SU-DHL-6 (cell line): ENCODE results near the gene LRRC1.

Experiments used
- H2AFZ ChIP-seq: fragments of 200-600 bp; sonication (generic); 2 replicates; pipeline ENCODE4 v1.6.1; 2014; ENCODE audit warnings: low read depth, mild to moderate bottlenecking, moderate library complexity, mixed read lengths, antibody characterized with exemption, low read length; ENCODE audit not compliant: severe bottlenecking
- H3F3A ChIP-seq: fragments of 200-600 bp; shearing (Covaris generic); 2 replicates; pipeline ENCODE4 v1.6.0; 2016; ENCODE audit warnings: antibody characterized with exemption, mild to moderate bottlenecking; ENCODE audit not compliant: insufficient read depth
- H3K27ac ChIP-seq: fragments of 200-600 bp; sonication (generic); 2 replicates; pipeline ENCODE4 v1.5.1; 2016; ENCODE audit warnings: low read depth, mild to moderate bottlenecking, low read length, moderate library complexity, mixed read lengths
- H3K27me3 ChIP-seq: fragments of 200-600 bp; sonication (generic), shearing (Covaris generic); 2 replicates; pipeline ENCODE4 v1.6.0; 2014; ENCODE audit warnings: mild to moderate bottlenecking, low read length
- H3K36me3 ChIP-seq: fragments of 200-600 bp; sonication (generic); 2 replicates; pipeline ENCODE4 v1.6.1; 2014; ENCODE audit warnings: mild to moderate bottlenecking, low read length, mixed read lengths
- H3K4me2 ChIP-seq: fragments of 300-600, 200-600 bp; shearing (Covaris generic), sonication (generic); 2 replicates; pipeline ENCODE4 v1.6.0; 2014; ENCODE audit warnings: low read length, low read depth, mild to moderate bottlenecking; ENCODE audit not compliant: poor library complexity, severe bottlenecking
- H3K4me3 ChIP-seq: fragments of 200-600 bp; sonication (generic); 2 replicates; pipeline ENCODE4 v1.5.1; 2014; ENCODE audit warnings: antibody characterized with exemption, low read length, mild to moderate bottlenecking, mixed read lengths; ENCODE audit not compliant: insufficient read depth, poor library complexity, severe bottlenecking
- H3K79me2 ChIP-seq: fragments of 200-600 bp; sonication (generic); 2 replicates; pipeline ENCODE4 v1.6.1; 2014; ENCODE audit warnings: mild to moderate bottlenecking, low read length, moderate library complexity; ENCODE audit not compliant: insufficient read depth
- H3K9ac ChIP-seq: fragments of 200-600 bp; sonication (generic); 2 replicates; pipeline ENCODE4 v1.7.0; 2014; ENCODE audit warnings: mild to moderate bottlenecking, low read length
- H3K9me2 ChIP-seq: fragments of 200-600 bp; sonication (generic); replicated peaks from 2 replicates; pipeline ENCODE4 v1.6.1; 2014; ENCODE audit warnings: low read length; ENCODE audit not compliant: insufficient read depth
- H3K9me3 ChIP-seq: fragments of 200-600 bp; sonication (generic); 2 replicates; pipeline ENCODE4 v1.6.1; 2014; ENCODE audit warnings: low read length, mixed read lengths; ENCODE audit not compliant: insufficient read depth
- H4K20me1 ChIP-seq: fragments of 200-600 bp; sonication (generic); 2 replicates; pipeline ENCODE4 v1.6.1; 2014; ENCODE audit warnings: low read depth, mild to moderate bottlenecking, antibody characterized with exemption, low read length, moderate library complexity, mixed read lengths
- EZH2phosphoT487 ChIP-seq: fragments of 200-600 bp; sonication (generic), shearing (Covaris generic); conservative IDR thresholded peaks from 2 replicates; pipeline ENCODE4 v1.6.1; 2018; ENCODE audit warnings: mild to moderate bottlenecking, antibody characterized with exemption, low read length, moderate library complexity, mixed read lengths
- TF ChIP-seq, protein P1 (sequence below): fragments of 200-600 bp; sonication (generic); IDR thresholded peaks from one replicate; pipeline ENCODE4 v1.5.1; 2017; ENCODE audit warnings: antibody characterized with exemption, mild to moderate bottlenecking, low read length, moderate library complexity; ENCODE audit not compliant: insufficient read depth, poor library complexity, severe bottlenecking

Gene LRRC1

DNA sequence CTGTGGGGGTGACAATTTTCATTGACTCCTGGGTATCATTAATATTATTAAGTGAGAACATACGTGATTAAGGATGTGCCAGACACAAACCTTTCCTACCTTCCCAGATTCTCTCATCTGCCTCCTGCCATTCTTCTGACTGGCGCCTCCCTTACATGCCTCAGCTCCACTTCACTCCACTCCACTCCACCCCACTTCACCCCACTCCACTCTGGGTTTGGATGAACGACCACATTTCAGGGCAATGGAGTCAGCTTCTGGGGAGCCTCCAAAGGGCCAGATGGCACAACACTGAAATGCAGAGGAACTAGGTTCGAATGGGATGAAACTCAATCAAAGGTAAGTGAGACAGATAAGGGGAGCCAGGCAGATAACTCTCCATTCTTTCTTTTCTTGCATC lies 40.5 kb upstream of the LRRC1 start:
- no peaks in the 10 kb centered on the region for H3K36me3 ChIP-seq
- no peak overlapping the region for H3K4me2 ChIP-seq
- H3K9ac ChIP-seq: no peak overlapping the region
- no peaks in the 10 kb centered on the region for H3K79me2 ChIP-seq
- TF ChIP-seq, protein P1, sequence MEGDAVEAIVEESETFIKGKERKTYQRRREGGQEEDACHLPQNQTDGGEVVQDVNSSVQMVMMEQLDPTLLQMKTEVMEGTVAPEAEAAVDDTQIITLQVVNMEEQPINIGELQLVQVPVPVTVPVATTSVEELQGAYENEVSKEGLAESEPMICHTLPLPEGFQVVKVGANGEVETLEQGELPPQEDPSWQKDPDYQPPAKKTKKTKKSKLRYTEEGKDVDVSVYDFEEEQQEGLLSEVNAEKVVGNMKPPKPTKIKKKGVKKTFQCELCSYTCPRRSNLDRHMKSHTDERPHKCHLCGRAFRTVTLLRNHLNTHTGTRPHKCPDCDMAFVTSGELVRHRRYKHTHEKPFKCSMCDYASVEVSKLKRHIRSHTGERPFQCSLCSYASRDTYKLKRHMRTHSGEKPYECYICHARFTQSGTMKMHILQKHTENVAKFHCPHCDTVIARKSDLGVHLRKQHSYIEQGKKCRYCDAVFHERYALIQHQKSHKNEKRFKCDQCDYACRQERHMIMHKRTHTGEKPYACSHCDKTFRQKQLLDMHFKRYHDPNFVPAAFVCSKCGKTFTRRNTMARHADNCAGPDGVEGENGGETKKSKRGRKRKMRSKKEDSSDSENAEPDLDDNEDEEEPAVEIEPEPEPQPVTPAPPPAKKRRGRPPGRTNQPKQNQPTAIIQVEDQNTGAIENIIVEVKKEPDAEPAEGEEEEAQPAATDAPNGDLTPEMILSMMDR: no peak
- no peak for TF ChIP-seq EZH2phosphoT487
- no peaks in the 10 kb centered on the region for H3K9me3 ChIP-seq
- H3K9me2 ChIP-seq: no peaks in the 10 kb centered on the region
- H3F3A ChIP-seq: no peaks in the 10 kb centered on the region
- no peak overlapping the region for H3K4me3 ChIP-seq
- H3K27ac ChIP-seq: no peak overlapping the region
- no peaks in the 10 kb centered on the region for H3K27me3 ChIP-seq
- no peak overlapping the region for H2AFZ ChIP-seq
- H4K20me1 ChIP-seq: no peaks in the 10 kb centered on the region

DNA sequence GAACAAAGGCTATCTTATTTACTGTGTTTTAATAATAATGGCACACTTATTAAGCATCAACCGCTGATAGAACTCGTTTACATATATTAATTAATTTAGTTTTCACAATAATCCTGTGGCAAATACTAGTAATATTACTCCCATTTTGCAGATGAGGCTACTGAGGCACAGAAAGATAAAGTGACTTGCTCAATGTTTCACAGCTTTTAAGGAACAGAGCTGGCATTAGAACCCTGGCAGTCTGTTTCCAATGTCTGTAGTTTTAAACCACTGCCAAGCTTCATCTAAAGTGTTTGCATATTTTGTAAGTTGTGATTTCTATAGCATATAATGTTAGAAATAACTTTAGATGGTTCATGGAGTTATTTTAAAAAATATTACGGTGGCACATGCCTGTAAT lies 38.4 kb upstream of the LRRC1 start:
- Histone ChIP-seq H3K27ac (no peak overlapping the region), H3K9ac (no peak overlapping the region), H3K9me2 (no peaks in the 10 kb centered on the region), H4K20me1 (no peaks in the 10 kb centered on the region), H3K4me3 (no peak overlapping the region), H3F3A (no peaks in the 10 kb centered on the region), H3K79me2 (no peaks in the 10 kb centered on the region), H3K9me3 (no peaks in the 10 kb centered on the region), H2AFZ (no peak overlapping the region), H3K4me2 (no peak overlapping the region), H3K27me3 (no peaks in the 10 kb centered on the region), H3K36me3 (no peaks in the 10 kb centered on the region)
- no peak for TF ChIP-seq EZH2phosphoT487
- TF ChIP-seq, protein P1: no peak

DNA sequence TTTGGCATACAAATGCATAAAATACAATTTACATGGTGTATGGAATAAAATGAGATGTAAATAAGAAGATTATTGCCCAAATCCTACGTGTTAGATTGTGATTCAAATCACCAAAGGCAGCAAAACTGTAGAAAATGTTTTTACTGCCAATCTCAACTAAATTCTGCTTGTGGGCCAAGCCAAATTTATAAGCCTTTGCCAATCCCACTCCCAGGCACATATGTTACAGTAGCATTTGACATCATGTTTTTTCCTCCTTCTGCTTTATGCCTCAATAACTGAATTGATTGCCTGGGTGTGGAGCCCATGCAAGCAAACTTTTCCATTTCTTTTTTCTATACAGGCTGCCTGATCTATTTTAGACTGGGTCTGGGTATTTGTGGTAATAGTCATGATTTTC lies 36.3 kb upstream of the LRRC1 start:
- Histone ChIP-seq H3K4me2 (no peak overlapping the region), H3K4me3 (no peak overlapping the region), H3K27me3 (no peaks in the 10 kb centered on the region), H3K9me2 (no peaks in the 10 kb centered on the region), H3K9ac (no peak overlapping the region), H3K9me3 (no peaks in the 10 kb centered on the region), H3F3A (no peaks in the 10 kb centered on the region), H3K27ac (no peak overlapping the region), H3K79me2 (no peaks in the 10 kb centered on the region), H3K36me3 (no peaks in the 10 kb centered on the region), H2AFZ (no peak overlapping the region), H4K20me1 (no peaks in the 10 kb centered on the region)
- no peak for TF ChIP-seq EZH2phosphoT487
- TF ChIP-seq, protein P1: no peak

DNA sequence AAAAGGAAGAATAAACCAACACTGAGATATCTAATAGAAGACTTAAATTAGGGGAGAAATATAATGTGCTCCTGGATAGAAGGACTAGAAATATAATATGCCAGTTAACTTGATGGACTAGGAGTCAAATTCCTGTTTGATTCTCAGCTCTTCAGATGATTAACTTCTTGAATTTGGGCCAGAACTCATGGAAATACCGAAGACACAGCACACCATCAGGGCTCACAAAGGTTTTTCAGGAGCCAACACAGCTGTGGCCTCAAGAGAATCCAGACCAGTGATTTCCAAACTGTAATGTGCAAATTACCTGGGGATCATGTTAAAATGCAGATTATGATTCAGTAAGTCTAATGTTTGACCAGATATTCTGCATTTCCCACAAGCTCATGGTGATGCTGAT lies 33.8 kb upstream of the LRRC1 start:
- no peak overlapping the region for H3K4me3 ChIP-seq
- H3K4me2 ChIP-seq: no peak overlapping the region
- no peaks in the 10 kb centered on the region for H3K9me2 ChIP-seq
- H3K27me3 ChIP-seq: no peaks in the 10 kb centered on the region
- TF ChIP-seq, protein P1: no peak
- TF ChIP-seq EZH2phosphoT487: no peak
- H3K9me3 ChIP-seq: no peaks in the 10 kb centered on the region
- H3K27ac ChIP-seq: no peak overlapping the region
- no peaks in the 10 kb centered on the region for H4K20me1 ChIP-seq
- H3K79me2 ChIP-seq: no peaks in the 10 kb centered on the region
- H2AFZ ChIP-seq: no peak overlapping the region
- H3F3A ChIP-seq: no peaks in the 10 kb centered on the region
- no peaks in the 10 kb centered on the region for H3K36me3 ChIP-seq
- H3K9ac ChIP-seq: no peak overlapping the region
